HG03095 (cell line): ENCODE measurements around the gene TAF1D.

ENCODE experiments used
- ATAC-seq: cut with Tn5 transposase; IDR thresholded peaks from one replicate; pipeline ENCODE4 v1.9.1; 2021; ENCODE audit warnings: moderate library complexity; ENCODE audit not compliant: unreplicated experiment

Gene TAF1D

DNA sequence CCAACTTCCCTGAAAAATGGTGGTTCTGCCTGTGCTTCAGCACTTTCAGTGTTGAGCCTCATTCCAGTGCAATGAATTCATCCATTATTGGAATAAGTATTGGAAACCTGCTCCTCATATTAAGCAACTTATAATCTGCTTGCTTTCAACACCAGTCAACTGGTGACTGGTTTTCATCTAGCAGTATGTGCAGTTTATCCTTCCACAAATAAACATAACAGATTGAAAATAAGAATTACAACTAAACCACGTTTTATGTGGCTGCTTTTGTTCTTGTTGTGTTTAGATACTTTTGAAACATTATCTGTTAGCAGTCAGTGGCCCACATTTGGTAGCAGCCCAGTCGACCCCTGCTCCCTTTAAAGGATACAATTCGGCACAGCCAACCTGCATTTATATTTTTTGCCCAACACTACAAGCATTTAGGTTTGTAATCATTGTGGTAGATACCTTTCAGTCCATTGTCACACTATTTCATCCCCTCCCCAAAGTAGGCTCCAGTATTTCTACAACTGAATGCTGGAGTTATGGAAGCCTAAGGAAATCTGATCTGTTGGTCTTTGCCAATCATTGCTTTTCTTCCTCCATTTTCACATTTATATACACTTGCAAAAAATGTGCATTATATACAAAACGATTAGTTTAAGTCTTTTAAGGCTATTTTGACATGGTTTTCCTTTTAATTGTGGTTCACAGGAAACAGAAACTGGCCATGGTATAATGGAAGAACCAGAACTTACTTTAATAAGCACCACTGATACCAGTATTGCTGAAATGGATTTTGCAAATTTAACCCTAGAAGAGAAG, 13.1 kb downstream of the TAF1D start:
- no peak for ATAC-seq

DNA sequence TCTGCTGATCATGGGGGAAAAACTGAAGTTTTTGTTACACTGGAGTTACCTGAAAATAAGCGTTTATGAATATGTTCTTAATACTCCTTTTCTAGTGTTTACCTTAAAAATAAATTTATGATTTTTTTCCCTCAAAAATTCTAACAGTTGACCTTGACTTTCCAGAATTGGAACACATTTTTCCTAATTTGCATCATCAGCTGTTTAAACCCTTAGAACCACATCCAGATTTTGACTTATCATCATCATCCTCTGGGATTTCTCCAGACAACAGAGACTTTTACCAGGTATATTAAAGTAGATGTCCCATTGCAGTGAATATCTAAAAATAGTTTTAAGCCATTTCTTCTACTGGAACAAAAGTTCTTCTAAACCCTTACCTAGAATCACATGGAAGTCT, 17.2 kb downstream of the TAF1D start:
- ATAC-seq: no peak

DNA sequence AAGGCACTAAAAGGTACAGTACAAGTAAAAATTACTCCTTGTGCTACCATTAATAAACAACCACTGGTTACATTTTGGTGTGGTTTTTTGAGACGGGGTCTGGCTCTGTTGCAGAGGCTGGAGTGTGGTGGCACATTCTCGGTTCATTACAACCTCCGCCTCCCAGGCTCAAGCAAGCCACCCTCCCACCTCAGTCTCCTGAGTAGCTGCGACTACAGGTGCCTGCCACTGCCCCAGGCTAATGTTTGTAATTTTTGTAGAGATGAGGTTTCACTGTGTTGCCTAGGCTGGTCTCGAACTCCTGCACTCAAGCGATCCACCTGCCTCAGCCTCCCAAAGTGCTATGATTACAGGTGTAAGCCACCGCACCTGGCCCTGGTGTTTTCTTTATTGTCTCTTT, 20.8 kb downstream of the TAF1D start:
- no peak for ATAC-seq

DNA sequence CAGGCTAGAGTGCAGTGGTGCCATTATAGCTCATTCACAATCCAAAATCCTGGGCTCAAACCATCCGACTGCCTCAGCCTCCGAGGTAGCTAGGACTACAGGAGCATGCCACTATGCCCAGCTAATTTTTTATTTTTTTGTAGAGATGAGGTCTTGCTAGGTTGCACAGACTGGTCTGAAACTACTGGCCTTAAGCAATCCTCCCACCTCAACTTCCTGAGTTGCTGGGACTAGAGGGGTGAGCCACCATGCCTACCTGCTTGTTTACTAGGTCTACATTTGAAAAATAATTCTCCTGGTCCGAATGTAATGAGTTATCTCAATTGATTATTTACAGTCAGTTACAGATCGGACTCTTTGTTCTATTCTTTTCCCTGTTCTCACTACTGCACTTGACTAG, 22.0 kb downstream of the TAF1D start:
- no peak for ATAC-seq

DNA sequence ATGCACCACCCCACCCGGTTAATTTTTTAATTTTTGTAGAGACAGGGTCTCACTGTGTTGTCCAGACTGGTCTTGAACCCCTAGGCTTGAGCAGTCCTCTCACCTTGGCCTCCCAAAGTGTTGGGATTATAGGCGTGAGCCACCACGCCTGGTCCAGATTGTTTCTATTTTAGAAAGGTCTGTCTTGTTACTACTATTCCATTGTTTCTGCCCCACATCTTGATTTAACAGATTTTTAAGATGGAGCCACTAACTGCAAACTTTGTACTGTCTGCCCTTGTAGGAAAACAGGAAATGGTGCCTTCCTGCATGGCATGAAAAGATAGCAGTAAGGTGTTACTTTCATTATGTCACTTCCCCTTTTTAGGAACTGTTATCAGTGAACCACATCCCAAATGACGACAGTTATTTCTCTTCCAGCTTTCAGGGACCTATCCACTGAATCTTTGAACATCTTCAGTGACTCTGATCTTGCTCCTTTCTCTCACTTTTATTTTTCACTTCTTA, 23.2 kb downstream of the TAF1D start:
- peak; percentile 75 for ATAC-seq

DNA sequence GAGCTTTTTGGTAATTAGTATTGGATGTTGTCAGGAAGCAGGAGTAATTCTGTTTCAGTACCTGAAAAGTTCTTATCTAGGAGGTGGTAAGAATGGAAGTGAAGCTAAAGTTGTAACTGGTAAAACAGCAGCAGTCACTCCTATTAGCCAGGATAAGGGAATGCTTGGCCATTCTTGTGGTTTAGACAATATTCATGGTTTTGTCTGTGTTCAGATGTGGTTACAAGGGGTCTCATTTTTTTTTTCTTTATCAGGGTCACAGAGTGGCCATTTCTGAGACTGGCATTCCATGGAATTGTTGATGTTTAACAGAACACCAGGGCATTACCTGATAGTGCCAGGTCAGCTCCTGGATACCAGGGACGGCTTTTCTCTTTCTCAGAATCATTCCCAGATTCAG, 23.8 kb downstream of the TAF1D start:
- no peak for ATAC-seq

DNA sequence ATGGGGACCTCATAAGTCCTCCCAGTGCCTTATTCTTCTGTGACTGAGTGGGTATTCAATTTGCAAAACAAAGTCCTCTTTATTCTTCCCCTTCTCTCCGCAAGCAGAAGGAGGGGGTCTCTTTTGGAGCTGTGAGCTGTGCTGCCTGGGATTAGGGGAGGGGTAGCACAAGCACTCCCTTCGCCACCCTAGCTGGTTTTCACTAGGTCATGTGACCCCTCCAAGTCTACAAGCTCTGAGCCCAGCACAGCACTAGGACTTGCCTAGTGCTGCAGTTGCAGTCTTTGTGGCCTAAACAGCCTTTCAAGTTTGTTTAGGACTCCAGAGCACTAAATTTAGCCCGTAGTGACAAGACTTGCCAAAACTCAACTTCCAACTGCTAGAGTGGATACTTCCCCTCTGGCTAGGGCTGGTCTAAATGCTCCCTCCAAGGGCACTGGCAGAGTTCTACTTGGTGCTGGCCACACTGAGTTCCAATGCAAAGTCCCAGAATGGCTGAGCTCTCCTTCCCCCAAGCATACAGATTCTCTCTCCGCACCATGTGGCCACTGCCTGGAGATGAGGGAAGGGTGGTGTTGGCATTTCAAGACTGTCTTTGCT, 25.4 kb downstream of the TAF1D start:
- no peak for ATAC-seq

DNA sequence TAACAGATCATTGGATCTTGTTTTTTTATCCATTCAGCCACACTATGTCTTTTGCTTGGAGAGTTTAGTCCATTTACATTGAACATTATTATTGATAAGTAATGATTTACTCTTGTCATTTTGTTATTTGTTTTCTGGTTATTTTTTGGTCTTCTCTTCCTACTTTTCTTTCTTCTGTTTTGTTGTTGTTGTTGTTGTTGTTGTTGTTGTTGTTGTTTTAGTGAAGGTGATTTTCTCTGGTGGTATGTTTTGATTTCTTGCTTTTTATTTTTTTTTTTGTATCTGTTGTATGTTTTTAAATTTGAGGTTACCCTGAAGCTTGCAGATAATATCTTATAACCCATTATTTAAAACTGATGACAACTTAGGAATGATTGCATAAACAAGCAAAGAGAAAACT, 28.6 kb downstream of the TAF1D start:
- ATAC-seq: no peak

DNA sequence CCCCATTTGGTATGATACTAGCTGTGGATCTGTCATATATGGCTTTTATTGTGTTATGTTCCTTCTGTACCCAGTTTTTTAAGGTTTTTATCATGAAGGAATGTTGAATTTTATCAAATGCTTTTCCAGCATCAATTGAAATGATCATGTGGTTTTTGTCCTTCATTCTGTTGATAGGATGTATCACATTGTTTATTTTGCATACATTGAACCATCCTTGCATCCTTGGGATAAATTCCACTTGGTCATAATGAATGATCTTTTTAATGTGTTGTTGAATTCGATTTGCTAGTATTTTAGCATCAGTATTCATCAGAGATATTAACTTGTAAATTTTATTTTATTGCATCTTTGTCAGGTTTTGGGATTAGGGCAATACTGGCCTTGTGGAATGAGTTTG, 31.1 kb downstream of the TAF1D start:
- ATAC-seq: no peak

DNA sequence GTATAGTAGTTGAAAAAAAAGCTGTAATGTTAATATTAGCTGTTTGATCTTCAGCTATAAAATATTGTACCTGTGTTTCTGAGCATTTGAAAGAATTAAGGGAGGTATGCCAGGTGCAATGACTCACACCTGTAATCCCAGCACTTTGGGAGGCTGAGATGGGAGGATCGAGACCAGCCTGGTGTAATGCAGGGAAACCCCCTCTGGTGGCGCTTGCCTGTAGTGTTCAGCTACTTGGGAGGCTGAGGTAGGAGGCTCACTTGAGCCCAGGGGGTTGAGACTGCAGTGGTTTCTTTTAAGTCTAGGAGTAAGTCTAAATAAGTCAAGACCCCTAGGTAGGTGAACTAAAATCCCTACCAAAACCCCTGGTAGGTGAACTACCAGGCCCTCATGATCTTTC, 37.1 kb downstream of the TAF1D start:
- no peak for ATAC-seq

DNA sequence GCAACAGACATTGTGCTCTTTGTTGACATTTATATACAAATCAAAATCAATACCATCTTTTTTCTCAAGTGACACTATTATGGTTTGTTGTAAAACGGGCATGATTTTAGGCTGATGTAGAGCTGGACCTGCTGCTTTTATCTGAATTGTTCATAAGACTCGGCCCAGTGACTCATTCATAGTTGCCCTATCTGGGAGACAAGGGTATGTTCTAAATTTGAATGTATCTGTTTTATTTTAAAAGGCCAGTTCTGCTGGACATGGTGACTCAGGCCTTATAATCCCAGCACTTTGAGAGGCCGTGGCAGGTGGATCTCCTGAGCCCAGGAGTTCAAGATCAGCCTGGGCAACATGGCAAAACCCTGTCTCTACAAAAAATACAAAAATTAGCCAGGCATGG, 40.5 kb downstream of the TAF1D start:
- no peak for ATAC-seq

DNA sequence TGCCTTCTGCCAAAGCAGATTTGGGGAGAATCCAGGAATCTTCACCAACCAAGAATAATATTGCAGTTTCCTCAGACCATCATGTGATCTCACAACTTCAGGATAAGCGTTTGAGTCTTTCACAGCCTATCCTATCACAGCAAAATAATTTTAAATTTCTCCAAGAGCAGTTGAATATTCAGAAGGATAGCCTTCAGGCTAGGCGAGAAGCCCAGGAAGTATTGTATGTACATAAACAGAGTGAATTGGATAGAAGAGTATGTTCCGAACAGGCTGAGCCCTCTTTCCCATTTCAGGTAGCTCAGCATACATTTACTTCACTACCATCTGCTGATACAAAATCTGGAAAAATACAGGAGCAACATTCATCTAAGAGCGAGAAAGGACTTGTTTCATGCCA, 43.7 kb downstream of the TAF1D start:
- ATAC-seq: no peak

DNA sequence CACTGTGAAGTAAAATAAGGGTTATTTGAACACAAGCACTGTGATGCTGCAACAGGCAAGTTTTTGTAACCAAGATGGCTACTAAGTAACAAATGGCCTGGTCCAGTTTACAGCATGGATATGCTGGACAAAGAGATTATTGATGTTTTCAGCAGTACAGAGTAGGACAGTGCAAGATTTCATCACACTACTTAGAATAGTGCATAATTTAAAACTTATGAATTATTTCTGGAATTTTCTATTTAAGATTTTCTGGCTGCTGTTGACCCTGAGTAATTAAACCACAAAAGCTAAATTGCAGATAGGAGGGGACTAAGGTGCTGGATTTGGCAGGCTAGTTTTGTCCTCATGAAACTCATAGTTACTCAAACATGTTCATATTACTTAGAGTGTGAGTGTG, 46.7 kb downstream of the TAF1D start:
- ATAC-seq: no peak

DNA sequence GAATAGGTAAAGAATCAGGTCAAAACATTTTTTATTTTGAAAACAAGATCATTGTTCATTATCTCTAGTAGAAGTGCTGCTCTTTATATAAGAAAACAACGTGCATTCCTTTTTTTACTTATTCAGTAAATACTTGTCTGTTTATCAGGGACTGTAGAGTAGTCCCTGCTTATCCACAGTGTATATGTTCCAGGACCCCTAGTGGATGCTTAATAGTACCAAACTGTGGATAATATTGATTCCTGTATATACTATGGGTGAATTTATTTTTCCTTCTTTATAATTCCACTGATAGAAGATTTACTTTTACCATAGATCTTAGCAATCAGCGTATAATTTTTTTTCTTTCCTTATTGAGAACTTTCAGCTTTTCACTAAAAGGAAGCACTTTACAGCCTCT, 47.2 kb downstream of the TAF1D start:
- no peak for ATAC-seq

DNA sequence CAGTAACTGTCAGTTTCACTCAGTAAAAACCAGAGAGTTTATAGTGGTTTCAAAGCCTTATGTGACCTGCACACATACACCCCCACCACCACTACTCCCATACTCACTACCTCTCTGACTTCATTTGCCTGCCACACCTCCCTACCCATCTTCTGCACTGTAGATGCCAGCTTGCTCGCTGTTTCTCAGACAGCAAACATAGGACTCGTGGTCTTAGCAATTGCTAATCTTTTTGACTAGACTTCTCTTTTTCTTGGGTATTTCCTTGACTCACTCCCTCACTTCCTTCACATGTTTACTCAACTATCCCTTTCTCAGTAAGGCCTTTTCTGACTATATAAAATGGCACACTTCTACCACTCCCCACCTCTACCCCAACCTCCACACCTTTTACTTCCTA, 52.1 kb downstream of the TAF1D start:
- ATAC-seq: peak; percentile 65

DNA sequence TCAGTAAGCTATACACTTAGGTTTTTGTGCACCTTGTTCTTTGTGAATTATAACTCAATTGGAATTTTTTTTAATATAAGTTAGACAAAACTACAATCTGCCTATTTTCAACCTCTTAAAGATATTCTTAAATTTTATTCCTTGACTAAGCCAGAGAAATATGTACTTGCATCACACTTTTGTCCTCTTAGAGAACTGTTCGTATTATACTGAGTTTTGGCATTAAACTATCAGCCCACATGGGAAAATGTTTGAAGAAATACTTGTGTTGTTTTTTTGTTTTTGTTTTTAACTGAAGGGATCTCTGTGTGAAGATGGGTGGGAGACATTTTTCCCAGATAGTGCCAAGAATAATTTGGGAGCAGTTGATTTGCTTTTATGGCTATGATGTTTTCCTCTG, 54.5 kb downstream of the TAF1D start:
- ATAC-seq: no peak

DNA sequence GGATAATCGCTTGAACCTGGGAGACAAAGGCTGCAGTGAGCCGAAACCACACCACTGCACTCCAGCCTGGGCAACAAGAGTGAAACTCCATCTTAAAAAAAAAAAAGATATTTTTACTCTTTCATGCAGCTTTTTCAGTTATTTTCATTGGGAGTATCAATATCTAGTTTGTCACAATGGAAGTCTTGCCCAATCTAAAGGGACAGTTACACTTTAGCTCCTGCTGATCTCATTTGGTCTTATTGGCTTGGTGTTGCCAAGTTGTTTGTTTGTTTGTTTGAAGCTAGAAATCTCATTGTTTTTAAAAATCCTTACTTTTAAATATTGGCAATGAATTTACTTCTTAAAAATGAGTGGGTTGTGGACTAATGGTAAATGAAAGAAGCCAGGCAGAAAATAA, 55.1 kb downstream of the TAF1D start:
- ATAC-seq: no peak
